ENCODE results near the gene CXCL8.
"Not testable (repeated sequence)": the region's sequence is repeated elsewhere in the genome, so short reads cannot be mapped to it uniquely, and the experiment has no call there.

Gene CXCL8

DNA sequence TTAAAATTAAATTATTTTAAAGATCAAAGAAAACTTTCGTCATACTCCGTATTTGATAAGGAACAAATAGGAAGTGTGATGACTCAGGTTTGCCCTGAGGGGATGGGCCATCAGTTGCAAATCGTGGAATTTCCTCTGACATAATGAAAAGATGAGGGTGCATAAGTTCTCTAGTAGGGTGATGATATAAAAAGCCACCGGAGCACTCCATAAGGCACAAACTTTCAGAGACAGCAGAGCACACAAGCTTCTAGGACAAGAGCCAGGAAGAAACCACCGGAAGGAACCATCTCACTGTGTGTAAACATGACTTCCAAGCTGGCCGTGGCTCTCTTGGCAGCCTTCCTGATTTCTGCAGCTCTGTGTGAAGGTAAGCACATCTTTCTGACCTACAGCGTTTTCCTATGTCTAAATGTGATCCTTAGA lies at the start of gene CXCL8:
Gene CXCL8 (plus strand): TSS at position 217 of the 426 bp plus-strand sequence. CDS start 90 bp downstream, at position 307.
- no peak for DNase-seq

DNA sequence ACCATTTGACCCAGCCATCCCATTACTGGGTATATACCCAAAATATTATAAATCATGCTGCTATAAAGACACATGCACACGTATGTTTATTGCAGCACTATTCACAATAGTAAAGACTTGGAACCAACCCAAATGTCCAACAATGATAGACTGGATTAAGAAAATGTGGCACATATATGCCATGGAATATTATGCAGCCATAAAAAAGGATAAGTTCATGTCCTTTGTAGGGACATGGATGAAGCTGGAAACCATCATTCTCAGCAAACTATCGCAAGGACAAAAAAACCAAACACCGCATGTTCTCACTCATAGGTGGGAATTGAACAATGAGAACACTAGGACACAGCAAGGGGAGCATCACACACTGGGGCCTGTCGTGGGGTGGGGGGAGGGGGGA lies 49.2 kb upstream of the CXCL8 start:
- DNase-seq = not testable (repeated sequence)

DNA sequence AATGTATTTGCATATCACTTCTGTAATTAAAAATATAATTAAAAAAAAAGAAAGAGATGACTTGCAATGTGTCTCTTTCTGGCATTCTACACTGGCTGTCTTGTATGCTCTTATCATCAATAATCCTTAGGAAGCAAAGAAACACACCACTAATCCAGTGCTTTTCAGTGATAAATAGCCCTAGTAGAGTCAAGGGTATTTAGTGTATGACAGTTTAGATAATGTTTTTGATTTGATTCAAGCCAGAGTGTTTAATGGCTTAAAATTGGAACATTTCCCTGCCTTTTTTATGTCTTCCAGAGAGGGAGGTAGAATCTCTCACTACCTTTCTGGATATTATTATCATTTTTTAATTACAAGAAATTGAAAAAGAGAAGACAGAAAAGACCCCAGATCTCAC lies 48.6 kb upstream of the CXCL8 start:
- no peak for DNase-seq

DNA sequence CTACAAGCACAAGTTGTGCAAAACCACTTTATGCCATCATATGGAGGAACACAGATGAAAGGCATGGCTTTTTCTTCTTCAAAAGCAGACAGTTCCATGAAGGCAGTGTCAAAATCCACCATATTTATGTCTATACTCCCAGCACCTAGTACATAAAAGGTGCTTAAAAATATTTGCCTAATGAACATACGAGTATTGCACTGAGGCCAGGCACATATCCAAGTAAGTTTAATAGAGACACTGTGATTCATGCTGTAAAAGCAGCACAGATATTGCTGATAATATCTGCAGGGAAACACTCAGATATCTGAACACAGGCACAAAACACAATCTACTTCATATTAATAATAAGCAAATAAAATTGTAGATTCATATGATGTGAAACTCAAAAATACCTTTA lies 48.1 kb upstream of the CXCL8 start:
- DNase-seq = no peak

DNA sequence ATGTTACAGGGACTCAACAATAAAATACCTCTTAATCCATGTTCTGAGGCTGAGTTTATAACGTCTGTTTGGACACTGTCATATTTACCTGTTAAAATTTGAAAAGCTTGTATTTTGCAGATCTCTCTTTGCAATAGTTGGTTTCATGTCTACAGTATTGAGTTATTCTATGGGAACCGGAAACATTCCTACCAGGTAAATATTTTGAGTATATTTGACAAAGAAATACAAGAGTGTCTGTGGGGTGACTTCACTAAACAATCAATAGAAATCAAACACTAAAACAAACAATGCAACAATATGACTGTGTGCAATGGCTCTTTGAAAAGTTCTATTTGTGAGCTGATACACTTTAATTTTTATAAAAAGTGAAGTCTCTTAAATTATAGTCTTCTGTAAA lies 47.7 kb upstream of the CXCL8 start:
- DNase-seq = no peak

DNA sequence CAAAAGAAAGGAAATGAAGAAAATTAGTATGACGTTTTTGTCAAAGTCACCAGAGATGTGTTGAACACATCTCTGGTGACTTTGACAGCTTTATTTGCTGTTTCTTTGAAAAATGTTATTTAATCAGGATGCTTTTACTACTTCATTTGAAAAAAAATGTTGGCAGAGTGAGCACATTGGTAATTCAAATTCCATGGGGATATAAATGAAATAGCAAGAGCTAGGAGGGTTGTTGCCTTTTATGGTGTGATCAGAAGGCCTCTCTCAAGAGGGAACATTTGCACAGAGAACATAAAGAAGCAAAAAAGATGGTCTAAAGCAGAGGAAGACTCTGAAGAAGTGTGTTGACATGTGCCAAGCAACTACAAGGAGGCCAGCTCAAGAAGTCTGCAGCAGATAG lies 46.6 kb upstream of the CXCL8 start:
- DNase-seq = no peak

DNA sequence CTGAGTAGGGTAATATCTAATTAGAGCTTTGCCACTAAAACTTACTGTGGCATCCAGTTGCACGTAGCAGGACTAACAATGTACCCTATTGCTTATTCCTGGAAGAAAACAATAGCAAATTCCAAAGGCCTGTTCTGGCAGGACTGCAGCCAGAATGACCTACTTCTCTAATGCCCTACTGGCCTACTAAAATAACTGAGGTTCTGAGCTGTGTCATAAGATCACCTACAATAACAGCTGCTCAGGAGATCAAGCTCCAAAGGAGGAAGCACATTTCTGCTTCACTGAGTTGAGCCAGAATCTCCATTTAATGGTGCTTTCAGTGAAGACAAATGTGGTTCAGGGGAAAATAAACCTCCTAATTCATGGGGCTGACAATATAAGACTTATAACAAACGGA lies 42.2 kb upstream of the CXCL8 start:
- DNase-seq = no peak

DNA sequence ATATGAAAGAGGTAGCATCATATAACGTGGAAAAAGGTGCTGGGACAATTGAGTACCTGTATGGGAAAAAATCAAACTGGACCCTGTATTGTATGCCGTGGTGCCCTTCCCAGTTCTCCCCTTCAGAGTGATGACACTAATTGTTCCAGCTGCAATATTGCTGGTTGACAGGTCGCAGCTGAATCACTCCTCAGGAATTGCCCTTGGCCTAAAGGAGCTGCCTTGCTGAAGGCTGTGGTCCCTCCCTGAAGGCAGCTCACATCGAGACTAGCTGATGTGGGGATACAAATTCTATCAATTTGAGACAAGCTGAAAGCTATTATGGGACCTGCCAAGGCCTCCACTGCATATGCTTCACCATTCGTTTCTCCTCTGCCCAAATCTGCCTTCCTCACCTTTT lies 39.3 kb upstream of the CXCL8 start:
- no peak for DNase-seq

DNA sequence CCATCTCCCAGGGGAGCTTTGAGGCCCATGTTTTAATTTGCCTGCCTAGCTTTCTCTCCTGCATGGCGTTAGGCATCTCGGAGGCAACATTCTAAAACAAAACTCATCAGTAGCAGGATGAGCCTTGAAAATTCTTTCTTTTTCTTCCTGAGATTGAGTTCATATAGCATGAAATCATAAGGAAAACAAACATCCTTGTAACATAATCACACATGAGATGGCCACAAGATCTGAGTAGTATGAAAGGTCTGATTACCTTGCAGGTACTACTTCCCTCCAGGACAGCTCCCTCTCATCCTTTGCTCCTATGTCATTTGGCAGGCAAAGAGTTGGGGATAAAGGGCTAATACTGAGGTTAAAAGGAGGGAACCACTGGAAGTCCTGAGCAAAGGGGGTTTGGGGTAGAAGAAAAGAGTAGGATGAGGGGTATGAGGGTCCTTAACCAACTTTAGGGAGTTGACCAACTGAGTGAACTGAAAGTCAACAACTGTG lies 37.5 kb upstream of the CXCL8 start:
- DNase-seq = no peak

DNA sequence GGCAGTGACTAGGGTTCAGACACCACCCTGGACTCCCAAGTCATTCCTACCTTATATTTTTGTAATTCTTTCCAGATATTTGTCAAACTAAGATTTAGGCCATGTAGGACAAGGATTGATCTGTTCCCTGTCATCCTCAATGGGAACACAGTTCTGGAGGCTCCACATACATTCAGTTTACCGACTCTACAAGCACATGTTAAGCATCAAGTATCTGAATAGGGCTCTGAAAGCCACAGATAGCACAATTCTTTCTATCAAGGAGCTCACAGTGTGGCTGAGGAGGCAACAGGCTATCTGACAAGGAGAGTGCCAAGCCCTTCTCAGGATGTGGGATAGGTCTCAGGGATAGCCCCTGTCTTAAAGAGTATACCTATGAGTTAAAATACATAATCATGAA lies 37.0 kb upstream of the CXCL8 start:
- DNase-seq = no peak

DNA sequence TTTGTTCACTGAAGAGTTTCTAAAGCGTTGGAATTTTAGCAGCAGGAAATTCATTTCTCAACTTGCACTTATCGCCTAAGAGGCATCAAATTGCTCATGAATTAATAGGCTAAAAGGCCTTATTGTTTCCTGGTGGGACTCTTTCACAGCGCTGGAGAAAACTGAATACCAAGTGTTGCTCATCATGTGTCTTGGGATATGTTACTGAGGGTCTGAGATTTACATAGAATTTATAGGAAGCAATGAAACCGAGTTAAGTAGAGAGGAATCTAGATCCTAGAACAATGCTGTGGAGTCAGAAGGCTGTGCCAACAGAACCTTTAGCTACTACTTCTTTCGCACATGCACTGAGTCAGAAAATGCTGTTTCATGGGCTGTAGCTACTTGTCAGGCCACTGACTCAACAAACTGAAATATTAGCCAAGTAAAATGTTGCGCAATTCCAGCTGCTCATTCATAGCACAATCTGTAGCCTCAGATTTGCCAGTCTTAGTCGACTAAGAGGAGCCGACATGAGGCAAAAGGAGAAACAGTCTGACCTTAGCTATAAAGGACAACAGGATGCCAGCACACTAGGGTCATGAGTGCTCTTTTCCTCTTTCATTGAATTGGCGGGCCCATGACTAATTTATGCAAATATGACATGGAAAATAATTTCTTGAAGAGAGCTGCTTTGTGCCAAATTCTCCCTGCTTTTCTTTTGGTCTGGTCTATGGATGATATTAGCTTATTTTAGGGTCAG lies 35.9 kb upstream of the CXCL8 start:
- peak; percentile 13 for DNase-seq

DNA sequence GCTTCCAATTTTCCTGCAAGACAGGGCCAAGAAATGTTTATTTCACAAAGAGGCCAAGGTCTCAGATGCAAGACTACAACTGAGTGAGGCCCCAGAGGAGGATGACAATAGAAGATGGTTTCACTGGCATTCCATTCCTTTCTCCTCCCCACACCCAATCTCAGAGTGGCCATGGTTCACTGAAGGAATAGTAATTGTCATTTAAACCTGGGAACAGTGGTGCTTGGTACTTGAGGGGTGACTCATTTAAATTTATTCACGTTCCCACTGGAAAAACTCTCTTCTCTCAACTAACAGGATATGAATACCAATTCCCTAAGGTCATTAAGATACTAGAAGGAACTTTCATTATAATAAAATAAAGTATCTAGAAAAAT lies 35.3 kb upstream of the CXCL8 start:
- DNase-seq = no peak

DNA sequence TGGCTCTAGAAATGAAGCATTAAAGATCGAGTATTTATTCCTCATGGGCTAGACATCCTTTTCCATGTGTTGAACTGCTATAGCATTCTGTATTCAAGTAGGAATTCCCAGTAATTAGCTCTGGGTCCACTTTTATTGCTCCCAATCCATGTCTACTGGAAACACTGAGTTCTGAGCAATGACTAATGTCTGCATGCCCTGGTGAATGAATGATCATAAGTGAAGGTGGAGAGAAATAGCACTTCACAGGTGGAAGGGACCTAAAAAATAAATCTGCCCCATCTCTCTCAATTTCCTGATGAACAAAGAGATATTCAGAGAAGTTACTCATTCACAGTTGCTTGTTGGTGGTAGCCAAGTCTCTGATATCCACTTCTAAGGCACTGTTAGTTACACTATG lies 34.6 kb upstream of the CXCL8 start:
- no peak for DNase-seq

DNA sequence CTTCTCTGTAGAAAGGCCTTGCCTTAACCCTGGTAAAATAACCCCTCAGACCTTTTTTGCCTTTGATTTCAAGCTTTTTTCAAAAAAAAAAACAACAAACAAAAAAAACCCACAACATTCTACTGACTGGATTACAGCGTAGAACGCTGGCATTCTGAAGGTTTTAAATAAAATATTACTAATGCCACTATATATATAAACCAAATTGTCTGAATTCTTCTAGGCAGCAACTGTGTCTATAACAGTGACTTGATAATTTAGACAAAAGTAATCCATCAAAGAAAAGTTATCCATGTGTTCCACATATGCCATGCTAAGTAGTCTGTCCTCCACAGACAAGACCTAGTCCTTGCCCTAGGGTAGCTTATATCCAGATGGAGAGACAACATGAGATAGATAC lies 33.6 kb upstream of the CXCL8 start:
- no peak for DNase-seq

DNA sequence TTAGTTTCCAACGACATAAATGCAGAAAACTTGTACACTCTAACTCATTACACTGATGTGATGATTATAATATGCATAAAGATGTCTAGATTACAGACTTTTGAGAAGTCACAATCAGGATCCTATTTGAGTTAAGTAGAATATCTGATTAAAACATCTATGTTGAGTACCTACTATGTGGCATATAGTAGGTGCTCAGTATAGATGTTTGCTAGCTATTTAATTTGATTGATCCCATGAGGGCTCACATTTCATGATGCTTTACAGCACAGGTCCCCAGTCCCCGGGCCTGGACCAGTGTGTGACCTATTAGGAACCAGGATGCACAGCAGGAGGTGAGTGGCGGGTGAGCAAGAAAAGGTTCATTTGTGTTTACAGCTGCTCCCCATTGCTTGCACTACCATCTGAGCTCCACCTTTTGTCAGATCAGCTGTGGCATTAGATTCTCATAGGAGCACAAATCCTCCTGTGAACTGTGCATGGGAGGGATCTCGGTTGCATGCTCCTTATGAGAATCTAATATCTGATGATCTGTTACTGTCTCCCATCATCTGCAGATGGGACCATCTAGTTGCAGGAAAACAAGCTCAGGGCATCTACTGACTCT lies 33.0 kb upstream of the CXCL8 start:
- DNase-seq = no peak

DNA sequence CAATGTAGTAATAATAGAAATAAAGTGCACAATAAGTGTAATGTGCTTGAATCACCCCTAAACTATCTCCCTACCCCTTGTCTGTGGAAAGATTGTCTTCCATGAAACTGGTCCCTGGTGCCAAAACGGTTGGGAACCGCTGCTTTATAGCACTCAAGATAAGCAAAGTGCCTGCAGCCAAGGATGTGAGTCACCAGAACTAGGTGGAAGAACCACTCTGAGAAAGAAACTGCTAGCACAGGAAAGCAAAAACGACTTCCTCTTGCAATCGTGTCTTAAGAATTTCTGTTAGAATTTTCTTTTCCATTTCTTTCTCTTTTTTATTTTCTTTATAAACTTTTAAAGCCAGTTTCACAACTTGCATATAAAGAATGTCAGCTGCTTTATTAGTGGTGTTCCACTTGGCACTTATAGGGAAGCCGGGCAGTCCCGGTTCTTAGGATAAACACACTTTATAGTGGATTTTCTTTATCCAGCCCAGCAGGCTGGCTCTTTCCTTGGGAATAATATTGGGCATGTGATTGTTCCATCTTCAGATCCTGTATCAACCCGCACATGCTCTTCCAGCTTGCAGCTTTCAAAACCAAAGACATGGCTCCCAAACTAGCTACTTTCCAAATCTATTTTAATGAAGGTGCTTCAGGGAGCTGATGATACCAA lies 32.3 kb upstream of the CXCL8 start:
- DNase-seq = no peak

DNA sequence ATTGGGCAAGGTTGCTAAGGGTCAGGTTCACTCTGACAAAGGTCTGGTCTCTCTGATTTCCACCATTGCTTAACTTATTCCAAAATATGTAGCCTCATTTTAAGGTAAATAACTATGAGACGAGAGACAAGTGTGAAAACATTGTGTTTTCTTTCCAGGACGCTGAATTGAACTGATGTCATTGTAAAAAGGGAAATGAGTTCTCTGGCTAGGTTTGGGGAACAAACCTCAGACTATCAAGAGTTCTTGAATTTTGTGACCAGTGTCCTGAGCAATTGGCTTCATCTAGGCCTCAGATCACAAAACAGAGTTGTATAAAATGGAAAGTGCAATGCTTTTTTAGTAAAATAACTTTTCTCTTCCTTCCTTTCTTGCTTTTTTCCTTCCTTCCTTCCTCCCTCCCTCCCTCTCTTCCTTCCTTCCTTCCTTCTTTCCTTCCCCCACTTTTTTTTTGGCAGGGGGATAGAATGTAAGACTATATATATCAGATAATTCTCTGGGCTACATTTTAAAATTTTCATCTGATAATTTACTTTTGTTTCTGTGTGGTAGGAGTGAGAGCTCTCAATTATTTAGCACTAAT lies 30.8 kb upstream of the CXCL8 start:
- DNase-seq = no peak

DNA sequence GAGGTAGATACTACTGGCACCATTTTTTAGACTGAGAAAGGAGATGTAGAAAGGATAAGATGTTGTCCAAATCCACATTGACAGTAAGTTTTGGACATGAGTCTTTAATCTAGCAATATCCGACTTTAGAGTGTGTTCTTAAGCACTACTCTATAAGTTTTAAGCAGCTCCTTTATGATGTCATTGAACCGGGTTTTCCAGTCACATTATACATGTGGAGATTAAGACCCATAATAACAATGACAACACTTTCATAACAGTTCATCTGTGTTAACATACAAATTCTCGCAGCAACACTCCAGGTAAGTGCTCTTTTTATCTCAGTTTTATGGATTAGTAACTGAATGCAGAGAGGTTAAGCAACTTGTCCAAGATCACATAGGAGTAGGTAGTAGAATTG lies 30.3 kb upstream of the CXCL8 start:
- no peak for DNase-seq

DNA sequence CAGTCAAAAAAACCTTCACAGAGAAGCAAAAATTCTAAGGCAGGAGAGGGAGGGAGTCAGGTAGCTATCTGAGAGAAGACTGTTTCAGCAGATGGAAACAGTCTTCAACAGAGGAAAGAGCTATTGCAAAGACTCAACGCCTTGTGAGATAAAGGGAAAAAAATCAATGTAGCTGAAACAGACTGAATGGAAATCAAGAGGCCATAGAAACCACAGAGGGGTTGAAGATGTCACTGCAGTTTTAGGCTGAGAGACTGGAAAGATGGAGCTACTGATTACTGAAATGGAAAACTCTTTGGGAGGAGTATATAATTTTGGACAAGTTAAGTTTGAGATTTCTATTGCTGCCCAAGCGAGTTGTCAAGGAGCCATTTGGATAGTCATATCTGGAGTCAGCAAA lies 28.4 kb upstream of the CXCL8 start:
- no peak for DNase-seq

DNA sequence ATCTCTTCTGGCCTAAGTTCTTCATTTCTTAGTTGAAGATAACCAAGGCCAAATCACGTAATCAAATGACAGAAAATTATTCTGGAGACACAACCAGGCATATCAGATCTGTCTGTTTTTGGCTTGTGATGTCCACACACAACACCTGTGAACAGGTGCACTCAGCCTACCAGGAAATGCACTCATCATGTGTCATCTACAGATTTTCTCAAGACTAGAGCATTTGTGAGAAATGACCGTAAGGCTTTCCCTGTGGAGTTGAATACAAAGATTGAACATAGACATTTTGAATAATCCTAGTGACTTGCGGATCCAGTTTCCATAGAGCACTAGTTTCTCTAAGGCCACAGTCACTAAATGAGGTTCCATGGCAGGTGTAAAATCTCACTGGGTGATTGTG lies 26.7 kb upstream of the CXCL8 start:
- DNase-seq = no peak

DNA sequence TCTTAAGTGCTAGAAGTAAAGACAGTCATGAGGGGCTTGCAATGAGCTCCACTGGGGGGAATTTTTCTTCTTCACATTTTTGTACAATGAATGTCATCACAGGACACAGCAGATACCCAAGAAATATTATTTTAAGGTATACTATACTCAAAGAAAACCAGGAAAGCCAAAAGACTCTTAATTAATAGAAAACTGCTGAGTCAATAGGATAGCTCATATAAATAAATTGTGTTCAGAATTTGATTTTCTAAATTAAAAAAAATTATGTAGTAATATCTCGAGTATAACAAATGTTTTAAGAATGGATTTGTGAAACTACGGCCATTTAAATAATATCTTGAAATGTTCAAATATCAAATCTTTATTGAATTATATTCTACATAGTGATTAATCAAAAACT lies 25.7 kb upstream of the CXCL8 start:
- no peak for DNase-seq

DNA sequence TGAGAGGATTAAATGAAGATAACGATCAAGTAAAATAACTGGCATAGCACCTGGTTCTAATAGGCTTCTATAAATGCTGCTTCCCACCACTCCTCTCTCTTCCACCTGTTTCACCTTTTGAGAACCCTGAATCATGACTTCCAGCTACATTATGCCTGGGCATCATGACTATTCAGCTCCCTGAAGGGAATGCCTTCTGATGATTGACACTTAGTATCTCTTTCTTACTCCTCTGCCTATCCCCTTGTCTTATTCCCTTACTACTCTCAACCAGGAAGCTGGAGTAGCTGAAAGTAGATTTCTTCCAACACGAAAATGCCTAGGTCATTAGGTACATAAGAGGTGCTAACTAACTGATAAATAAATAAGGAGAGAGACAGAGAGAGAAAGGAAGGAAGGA lies 24.7 kb upstream of the CXCL8 start:
- no peak for DNase-seq

DNA sequence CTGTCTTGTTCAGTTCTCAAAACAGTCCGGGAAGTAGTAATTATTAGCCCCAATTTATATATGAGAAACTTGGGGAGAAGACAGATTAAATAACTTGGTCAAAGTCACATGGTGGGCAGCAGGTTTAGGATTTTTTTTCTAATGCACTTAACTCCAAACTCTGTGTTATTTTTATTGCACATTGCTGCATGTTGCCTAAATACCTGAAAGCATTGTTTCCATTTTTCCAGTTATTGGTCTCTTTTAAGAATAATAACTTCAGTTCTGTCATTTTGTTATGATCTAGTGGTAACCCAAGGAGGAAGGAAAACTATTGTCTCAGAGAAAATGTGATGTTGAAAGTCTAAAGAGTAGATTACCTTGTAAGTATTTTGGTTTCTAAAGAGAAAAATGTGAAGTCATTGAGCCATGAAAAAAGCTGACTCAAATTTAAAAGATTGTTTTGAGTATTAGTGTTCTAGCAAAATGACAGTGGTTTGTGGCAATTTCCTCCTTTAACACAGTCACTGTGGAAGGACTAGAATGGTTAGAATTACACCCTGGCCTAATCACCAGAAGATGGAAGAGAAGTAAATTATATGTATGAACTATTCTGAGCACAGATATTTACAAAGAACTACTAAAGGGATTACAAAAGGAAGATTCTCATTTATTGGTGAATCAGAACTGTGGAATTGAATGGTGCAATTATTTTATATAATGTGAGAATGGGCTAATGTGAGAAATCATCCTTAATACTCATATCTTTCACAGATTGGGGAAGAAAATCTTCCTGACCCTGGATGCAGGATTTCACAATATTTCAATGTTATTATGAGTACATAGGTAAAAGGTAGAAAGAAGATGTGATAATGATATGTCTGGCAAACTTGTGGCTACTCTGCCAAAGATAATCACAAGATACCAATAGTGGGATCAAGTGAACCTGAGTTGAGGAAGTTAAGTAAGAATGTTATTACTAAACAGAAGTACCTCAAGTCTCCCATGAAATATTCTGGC lies 21.7 kb upstream of the CXCL8 start:
- DNase-seq = no peak
